ENCODE data around the gene ERG. TPM values are rescaled to one million over a fixed set of nuclear protein-coding genes. Genes with fewer than 3 reads are reported as not detected.

The ERG gene
- total and polyA plus RNA-seq, 2 of the 8 experiments (the other 6 are each of a cell fraction or from before 2014, with no cell fraction given), result 1.0 to 3.0 TPM

GRCh38 chr21:38544661-38545060, 46.4 kb upstream of the ERG start (continued):
- TF ChIP-seq CHD7 (IDR thresholded peaks at IDR 0.05; ENCODE audit: insufficient replicate concordance, low read length) (no peak), TBP (IDR thresholded peaks at IDR 0.05; ENCODE audit: low read depth, low read length) (no peak), SIX5 (IDR thresholded peaks at IDR 0.05; ENCODE audit: low read depth, low read length) (no peak), RAD21 (IDR thresholded peaks at IDR 0.05 in 1 of 2, conservative IDR thresholded peaks at IDR 0.05 in 1 of 2; ENCODE audit: low read depth in 2 of 2, low read length in 2 of 2) (no peak)

All from H1 (cell line).